ENCODE data around the gene FAM131B. TPM values are rescaled to one million over a fixed set of nuclear protein-coding genes. Genes with fewer than 3 reads are reported as not detected.

The FAM131B gene
- total and polyA plus RNA-seq, 9 of the 15 experiments (the other 6 are each of a cell fraction or from before 2014, with no cell fraction given): 0.03 to 0.04 TPM; not detected in 7

- TF ChIP-seq, protein P1, sequence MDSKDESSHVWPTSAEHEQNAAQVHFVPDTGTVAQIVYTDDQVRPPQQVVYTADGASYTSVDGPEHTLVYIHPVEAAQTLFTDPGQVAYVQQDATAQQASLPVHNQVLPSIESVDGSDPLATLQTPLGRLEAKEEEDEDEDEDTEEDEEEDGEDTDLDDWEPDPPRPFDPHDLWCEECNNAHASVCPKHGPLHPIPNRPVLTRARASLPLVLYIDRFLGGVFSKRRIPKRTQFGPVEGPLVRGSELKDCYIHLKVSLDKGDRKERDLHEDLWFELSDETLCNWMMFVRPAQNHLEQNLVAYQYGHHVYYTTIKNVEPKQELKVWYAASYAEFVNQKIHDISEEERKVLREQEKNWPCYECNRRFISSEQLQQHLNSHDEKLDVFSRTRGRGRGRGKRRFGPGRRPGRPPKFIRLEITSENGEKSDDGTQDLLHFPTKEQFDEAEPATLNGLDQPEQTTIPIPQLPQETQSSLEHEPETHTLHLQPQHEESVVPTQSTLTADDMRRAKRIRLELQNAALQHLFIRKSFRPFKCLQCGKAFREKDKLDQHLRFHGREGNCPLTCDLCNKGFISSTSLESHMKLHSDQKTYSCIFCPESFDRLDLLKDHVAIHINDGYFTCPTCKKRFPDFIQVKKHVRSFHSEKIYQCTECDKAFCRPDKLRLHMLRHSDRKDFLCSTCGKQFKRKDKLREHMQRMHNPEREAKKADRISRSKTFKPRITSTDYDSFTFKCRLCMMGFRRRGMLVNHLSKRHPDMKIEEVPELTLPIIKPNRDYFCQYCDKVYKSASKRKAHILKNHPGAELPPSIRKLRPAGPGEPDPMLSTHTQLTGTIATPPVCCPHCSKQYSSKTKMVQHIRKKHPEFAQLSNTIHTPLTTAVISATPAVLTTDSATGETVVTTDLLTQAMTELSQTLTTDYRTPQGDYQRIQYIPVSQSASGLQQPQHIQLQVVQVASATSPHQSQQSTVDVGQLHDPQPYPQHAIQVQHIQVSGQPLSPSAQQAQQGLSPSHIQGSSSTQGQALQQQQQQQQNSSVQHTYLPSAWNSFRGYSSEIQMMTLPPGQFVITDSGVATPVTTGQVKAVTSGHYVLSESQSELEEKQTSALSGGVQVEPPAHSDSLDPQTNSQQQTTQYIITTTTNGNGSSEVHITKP (IDR thresholded peaks at IDR 0.05; ENCODE audit: partially characterized antibody): no peak
- no peak for TF ChIP-seq DIDO1 (tag; IDR thresholded peaks at IDR 0.05; ENCODE audit: low read depth)
- TF ChIP-seq PTTG1 (tag; IDR thresholded peaks at IDR 0.05; ENCODE audit: low read depth): no peak
- TF ChIP-seq JUND (IDR thresholded peaks at IDR 0.05; ENCODE audit: borderline replicate concordance, low read depth, low read length): 0 out of 2 replicates have a peak, but pooled peaks have one; percentile 7
- no peak for TF ChIP-seq JUND (tag; IDR thresholded peaks at IDR 0.05; ENCODE audit: borderline replicate concordance, low read depth, low read length)
- no peak for TF ChIP-seq NCOA2 (IDR thresholded peaks at IDR 0.05; ENCODE audit: partially characterized antibody in 2 of 2)
- no peak for TF ChIP-seq POLR2H (tag; IDR thresholded peaks at IDR 0.05; ENCODE audit: low read depth)
- TF ChIP-seq MBD2 (IDR thresholded peaks at IDR 0.05; ENCODE audit: borderline replicate concordance, low read depth): no peak
- no peak for TF ChIP-seq MCM2 (IDR thresholded peaks at IDR 0.05; ENCODE audit: low read depth)
- TF ChIP-seq CREM (IDR thresholded peaks at IDR 0.05; ENCODE audit: low read depth): peak; percentile 14; the same call in 1 of the 2 replicates
- TF ChIP-seq PHF8 (IDR thresholded peaks at IDR 0.05; ENCODE audit: borderline replicate concordance, low read length): no peak
- no peak for TF ChIP-seq IFI16 (CRISPR knock-in tag; IDR thresholded peaks at IDR 0.05)
- TF ChIP-seq HNRNPLL (IDR thresholded peaks at IDR 0.05; ENCODE audit: low read depth, low read length, poor library complexity, severe bottlenecking): no peak
- TF ChIP-seq ZBTB8A (IDR thresholded peaks at IDR 0.05; ENCODE audit: partially characterized antibody): no peak
- TF ChIP-seq ZZZ3 (IDR thresholded peaks at IDR 0.05): no peak
- TF ChIP-seq ZNF398 (CRISPR knock-in tag; IDR thresholded peaks at IDR 0.05): no peak
- TF ChIP-seq ZNF584 (CRISPR knock-in tag; IDR thresholded peaks at IDR 0.05; ENCODE audit: low read depth): no peak
- no peak for TF ChIP-seq ZNF589 (CRISPR knock-in tag; IDR thresholded peaks at IDR 0.05; ENCODE audit: low read depth)
- TF ChIP-seq NFXL1 (CRISPR knock-in tag; IDR thresholded peaks at IDR 0.05): no peak
- no peak for TF ChIP-seq MEF2D (tag; conservative IDR thresholded peaks at IDR 0.05; ENCODE audit: low read depth)
- no peak for TF ChIP-seq NEUROD1 (IDR thresholded peaks at IDR 0.05; ENCODE audit: borderline replicate concordance, low read depth, low read length, partially characterized antibody)
Observed at GRCh38 chr7:143356414-143357050, 6.0 kb downstream of the FAM131B start (continued).
